A549 (cell line): ENCODE data around the gene ZCCHC24. TPM values are rescaled to one million over a fixed set of nuclear protein-coding genes. Genes with fewer than 3 reads are reported as not detected.

Source experiments
- ATAC-seq, 2 experiments: fragments of 200-7000 bp in 1 of 2; fragments of >200 bp in 1 of 2; cut with Nextera tagmentation in 1 of 2; cut with Tn5 transposase in 1 of 2; 3 replicates each; pipeline versions ENCODE4 v1.8.0 to v1.9.1; 2018 to 2020; ENCODE audit warnings: mild to moderate bottlenecking in 1 of 2, moderate library complexity in 1 of 2
- CTCF ChIA-PET: fragments of 300-600 bp; sonication (Branson Sonifier 250); formaldehyde crosslinking; extraction: SDS; loops from one replicate; lab custom pipeline; 2021; ENCODE audit warnings: antibody characterized with exemption, inconsistent platforms; lab: Yijun Ruan, JAX
- POLR2A ChIA-PET: fragments of 350-600 bp; formaldehyde crosslinking; extraction: SDS; loops from one replicate; lab custom pipeline; 2021; ENCODE audit warnings: antibody characterized with exemption, inconsistent platforms; lab: Yijun Ruan, JAX
- DNase-seq, 2 experiments: peaks; one replicate each; pipeline versions ENCODE4 v3.0.0 to v3.0.0-alpha.2; 2011 to 2016; ENCODE audit warnings: low read depth in 1 of 2, low spot score in 1 of 2
- FAIRE-seq: peaks from 2 replicates; lab custom pipeline; 2011; peaks lifted over from hg19 to GRCh38; lab: Jason Lieb, UNC
- H3K27ac ChIP-seq, 2 experiments: fragments of >200 bp; sonication (Bioruptor Twin); formaldehyde crosslinking; 3 replicates each; pipeline ENCODE4 v1.5.1; 2016 to 2017
- H3K4me1 ChIP-seq: fragments of >200 bp; sonication (Bioruptor Twin); formaldehyde crosslinking; 3 replicates; pipeline ENCODE4 v1.6.1; 2016
- H3K4me2 ChIP-seq: fragments of >200 bp; sonication (Bioruptor Twin); formaldehyde crosslinking; 3 replicates; pipeline ENCODE4 v1.6.1; 2016
- H3K4me3 ChIP-seq: fragments of >200 bp; sonication (Bioruptor Twin); formaldehyde crosslinking; 3 replicates; pipeline ENCODE4 v1.5.1; 2016
- H3K9me3 ChIP-seq: fragments of >200 bp; sonication (Bioruptor Twin); formaldehyde crosslinking; 3 replicates; pipeline ENCODE4 v1.6.1; 2016
- CBX8 ChIP-seq: fragments of 200-600 bp; sonication (generic); IDR thresholded peaks from 2 replicates; pipeline ENCODE4 v1.6.1; 2016
- CHD4 ChIP-seq: fragments of 200-600 bp; sonication (generic); IDR thresholded peaks from 2 replicates; pipeline ENCODE4 v1.6.1; 2016; ENCODE audit warnings: antibody characterized with exemption, mild to moderate bottlenecking, borderline replicate concordance
- FOSB ChIP-seq: fragments of 250-450 bp; sonication (Bioruptor Pico); IDR thresholded peaks from 2 replicates; pipeline ENCODE4 v1.5.0; 2020; ENCODE audit warnings: mild to moderate bottlenecking, moderate library complexity
- FOSL2 ChIP-seq, 2 experiments: fragments of 450-650 bp in 1 of 2; fragments of >200 bp in 1 of 2; sonication (Bioruptor Twin) in 1 of 2; formaldehyde crosslinking; IDR thresholded peaks; 2 replicates each; pipeline versions ENCODE4 v1.5.0 to v1.6.1; 2016 to 2020; ENCODE audit warnings: mild to moderate bottlenecking in 1 of 2, moderate library complexity in 1 of 2
- FOXS1 ChIP-seq: fragments of 250-450 bp; sonication (Bioruptor Pico); IDR thresholded peaks from 2 replicates; pipeline ENCODE4 v1.5.0; 2020; ENCODE audit warnings: mild to moderate bottlenecking, moderate library complexity
- HDAC2 ChIP-seq: fragments of 200-600 bp; sonication (generic); IDR thresholded peaks from 2 replicates; pipeline ENCODE4 v1.6.1; 2016
- HEYL ChIP-seq: fragments of 250-450 bp; sonication (Bioruptor Pico); IDR thresholded peaks from 2 replicates; pipeline ENCODE4 v1.8.0; 2021; ENCODE audit warnings: mild to moderate bottlenecking, moderate library complexity
- HOXB5 ChIP-seq: fragments of 250-450 bp; sonication (Bioruptor Pico); IDR thresholded peaks from 2 replicates; pipeline ENCODE4 v1.5.0; 2020; ENCODE audit warnings: mild to moderate bottlenecking, moderate library complexity
- JUNB ChIP-seq: fragments of >200 bp; sonication (Bioruptor Twin); formaldehyde crosslinking; IDR thresholded peaks from 2 replicates; pipeline ENCODE4 v1.6.1; 2016
- KDM1A ChIP-seq: fragments of 200-600 bp; sonication (generic); IDR thresholded peaks from 2 replicates; pipeline ENCODE4 v1.6.1; 2016; ENCODE audit warnings: low read depth, mild to moderate bottlenecking
- KDM5A ChIP-seq: fragments of 200-600 bp; sonication (generic); IDR thresholded peaks from 2 replicates; pipeline ENCODE4 v1.6.1; 2016; ENCODE audit warnings: antibody characterized with exemption, mild to moderate bottlenecking
- MYC ChIP-seq: IDR thresholded peaks from 2 replicates; pipeline ENCODE4 v1.6.1; 2012; ENCODE audit warnings: mild to moderate bottlenecking, inconsistent platforms, low read length, improper control_type of control experiment, borderline replicate concordance
- POLR2AphosphoS2 ChIP-seq: conservative IDR thresholded peaks from 2 replicates; pipeline ENCODE4 v1.6.1; 2012; ENCODE audit warnings: low read length, improper control_type of control experiment, inconsistent platforms
- REST ChIP-seq: fragments of 200-600 bp; sonication (generic); IDR thresholded peaks from 2 replicates; pipeline ENCODE4 v1.6.1; 2016; ENCODE audit warnings: antibody characterized with exemption, mild to moderate bottlenecking, moderate library complexity
- SMC3 ChIP-seq: fragments of >200 bp; sonication (Bioruptor Twin); formaldehyde crosslinking; IDR thresholded peaks from 3 replicates; pipeline ENCODE4 v1.6.1; 2018; ENCODE audit warnings: inconsistent platforms
- TFCP2L1 ChIP-seq: fragments of 250-450 bp; sonication (Bioruptor Pico); IDR thresholded peaks from 2 replicates; pipeline ENCODE4 v1.5.0; 2021; ENCODE audit warnings: mild to moderate bottlenecking
- TP53 ChIP-seq: fragments of 250-450 bp; sonication (Bioruptor Pico); IDR thresholded peaks from 2 replicates; pipeline ENCODE4 v1.5.0; 2021; ENCODE audit warnings: mild to moderate bottlenecking, moderate library complexity
- ZFP36 ChIP-seq: fragments of 450-650 bp; IDR thresholded peaks from 2 replicates; pipeline ENCODE4 v1.6.1; 2014; ENCODE audit warnings: borderline replicate concordance; ENCODE audit not compliant: partially characterized antibody
- WGBS: methylation state at CpG from one replicate; pipeline ENCODE4 v1.1.6; 2017; ENCODE audit errors: missing lambda C conversion rate; 5-methylcytosine and 5-hydroxymethylcytosine counted together
- polyA plus RNA-seq, 4 experiments: library from polyadenylated mRNA; depleted of rRNA in 3 of 4; stranded (reverse); fragments of >200 nt; fragmentation: RNase III in 1 of 4; extraction: RNeasy Plus Mini Kit Qiagen cat#74134 plus additional on column Dnase treatment in 1 of 4; gene quantifications; 2 replicates in 3 of 4; 3 replicates in 1 of 4; pipeline ENCODE4 v1.2.3, GENCODE V29; 2011 to 2017
- TF ChIP-seq, protein P1 (sequence below): fragments of 250-450 bp; sonication (Bioruptor Pico); IDR thresholded peaks from 2 replicates; pipeline ENCODE4 v1.5.0; 2020; ENCODE audit warnings: low read depth, mild to moderate bottlenecking, moderate library complexity
- TF ChIP-seq, protein P2 (sequence below): IDR thresholded peaks from 2 replicates; pipeline ENCODE4 v1.6.1; 2012

ZCCHC24 gene
- polyA plus RNA-seq, 2 of the 4 experiments (the other 2 are of a cell fraction), result 2.4 to 4.2 TPM

- Histone ChIP-seq H3K4me1 (peaks cover 33% of the 10 kb centered on the region), H3K4me3 (no peak overlapping the region), H3K27ac (no peak overlapping the region), H3K4me2 (no peak overlapping the region), H3K9me3 (no peaks in the 10 kb centered on the region)
- ATAC-seq (no peak), FAIRE-seq (no peak), DNase-seq (no peak)
- TF ChIP-seq JUNB, result no peak
- CTCF ChIA-PET, result interaction anchor here (1.2 kb wide), 1 partner anchor 105 kb away, joined by 3 read pairs; no protein-coding TSS in a partner anchor
- POLR2A ChIA-PET, result no interaction called here
- WGBS, result 81% methylated on average over 22 of the region's 22 CpGs
Observed at GRCh38 chr10:79378647-79379511, 66.5 kb downstream of the ZCCHC24 start.

DNA sequence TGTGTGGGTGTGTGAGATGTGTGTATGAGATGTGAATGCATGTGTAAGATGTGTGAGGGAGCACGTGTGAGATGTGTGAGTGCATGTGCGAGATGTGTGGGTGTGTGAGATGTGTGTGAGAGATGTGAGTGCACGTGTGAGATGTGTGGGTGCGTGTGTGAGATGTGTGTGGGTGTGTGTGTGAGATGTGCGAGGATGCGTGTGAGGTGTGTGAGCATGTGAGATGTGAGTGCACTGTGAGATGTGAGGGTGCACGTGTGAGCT, 67.1 kb downstream of the ZCCHC24 start:
- H3K4me2 ChIP-seq, result no peak overlapping the region
- 82% methylated on average over 7 of the region's 7 CpGs for WGBS
- H3K4me1 ChIP-seq, result peaks cover 33% of the 10 kb centered on the region
- ATAC-seq (no peak), FAIRE-seq (no peak), DNase-seq (no peak)
- ChIA-PET POLR2A (no interaction called here), CTCF (no interaction called here)
- no peaks in the 10 kb centered on the region for H3K9me3 ChIP-seq
- no peak for TF ChIP-seq FOSL2 (IDR thresholded peaks at IDR 0.05)
- no peak for TF ChIP-seq FOSL2 (CRISPR knock-in tag; IDR thresholded peaks at IDR 0.05)
- TF ChIP-seq HOXB5 (CRISPR knock-in tag), result no peak
- TF ChIP-seq CHD4, result no peak
- TF ChIP-seq KDM5A, result no peak
- TF ChIP-seq KDM1A, result no peak
- no peak for TF ChIP-seq TFCP2L1
- no peak for TF ChIP-seq FOSB
- no peak for TF ChIP-seq HDAC2
- no peak for TF ChIP-seq FOXS1 (CRISPR knock-in tag)
- no peak for TF ChIP-seq REST
- no peak for TF ChIP-seq MYC
- TF ChIP-seq POLR2AphosphoS2, result no peak
- no peak overlapping the region for H3K27ac ChIP-seq
- H3K4me3 ChIP-seq, result no peak overlapping the region

GRCh38 chr10:79377557-79378382, 67.7 kb downstream of the ZCCHC24 start:
- no peak for FAIRE-seq

More at GRCh38 chr10:79377557-79378382, 67.7 kb downstream of the ZCCHC24 start:
- Histone ChIP-seq H3K4me3 (no peak overlapping the region), H3K9me3 (no peaks in the 10 kb centered on the region), H3K27ac (no peak overlapping the region), H3K4me2 (no peak overlapping the region), H3K4me1 (peaks cover 33% of the 10 kb centered on the region)
- DNase-seq (no peak), ATAC-seq (no peak)
- TF ChIP-seq SMC3 (no peak), ZFP36 (no peak), HEYL (no peak), TP53 (CRISPR knock-in tag) (no peak), CBX8 (no peak), KDM5A (no peak)
- TF ChIP-seq, protein P1, sequence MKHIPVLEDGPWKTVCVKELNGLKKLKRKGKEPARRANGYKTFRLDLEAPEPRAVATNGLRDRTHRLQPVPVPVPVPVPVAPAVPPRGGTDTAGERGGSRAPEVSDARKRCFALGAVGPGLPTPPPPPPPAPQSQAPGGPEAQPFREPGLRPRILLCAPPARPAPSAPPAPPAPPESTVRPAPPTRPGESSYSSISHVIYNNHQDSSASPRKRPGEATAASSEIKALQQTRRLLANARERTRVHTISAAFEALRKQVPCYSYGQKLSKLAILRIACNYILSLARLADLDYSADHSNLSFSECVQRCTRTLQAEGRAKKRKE, result no peak
- TF ChIP-seq, protein P2, sequence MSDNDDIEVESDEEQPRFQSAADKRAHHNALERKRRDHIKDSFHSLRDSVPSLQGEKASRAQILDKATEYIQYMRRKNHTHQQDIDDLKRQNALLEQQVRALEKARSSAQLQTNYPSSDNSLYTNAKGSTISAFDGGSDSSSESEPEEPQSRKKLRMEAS, result no peak
- 87% methylated on average over 36 of the region's 36 CpGs for WGBS
- ChIA-PET POLR2A (no interaction called here), CTCF (no interaction called here)
